Measurements from ENCODE around the gene PANX2. TPM values are rescaled to one million over a fixed set of nuclear protein-coding genes. Genes with fewer than 3 reads are reported as not detected.

PANX2 gene
- total and polyA plus RNA-seq, 2 of the 4 experiments (the other 2 are of a cell fraction) = 0.18 to 1.7 TPM

GRCh38 chr22:50144005-50144614 lies 26.4 kb upstream of the PANX2 start:
- H4K91ac ChIP-seq (ENCODE audit: insufficient read depth, low read depth, low read length) = no peak overlapping the region
- intact Hi-C loops (cut with micrococcal nuclease) (loop anchor here (5.0 kb wide), 1 partner anchor 57 kb away; the partner anchor contains the start of gene MLC1), dilution Hi-C loops (cut with HindIII; ENCODE audit: low sequenced_read_pairs, unreplicated experiment) (no loop called here), in situ Hi-C loops (cut with MboI; ENCODE audit: low sequenced_read_pairs) (no loop called here)
- H3K4ac ChIP-seq (ENCODE audit: low read depth, low read length) = no peak overlapping the region
- no peak overlapping the region; the same call in 1 of the 2 replicates for H3K18ac ChIP-seq (ENCODE audit: low read depth, low read length)
- no peak overlapping the region for H2BK15ac ChIP-seq (ENCODE audit: low read depth, low read length)
- no peaks in the 10 kb centered on the region for H3K9me3 ChIP-seq (ENCODE audit: control insufficient read depth, insufficient read depth, low read length)
- no peak overlapping the region for H2BK20ac ChIP-seq (ENCODE audit: low read depth, low read length)
- H3K27me3 ChIP-seq (ENCODE audit: control insufficient read depth, insufficient read depth, low read length) = peaks cover 4% of the 10 kb centered on the region
- H4K8ac ChIP-seq (ENCODE audit: low read depth in 2 of 2, low read length in 2 of 2) = no peak overlapping the region
- no peak overlapping the region for H4K5ac ChIP-seq (ENCODE audit: low read depth, low read length)
- WGBS, 2 experiments (ENCODE audit: extremely low coverage in 2 of 2, insufficient read length in 1 of 2) = 91% methylated on average over 7 of the region's 18 CpGs; no CpG with 5 or more reads in 1 of the 2 experiments
- no peak overlapping the region; the same call in 1 of the 2 replicates for H2AK5ac ChIP-seq (ENCODE audit: low read depth, low read length)
- H4K20me1 ChIP-seq (ENCODE audit: insufficient read depth, low read length) = peaks cover 11% of the 10 kb centered on the region
- H2AK9ac ChIP-seq (replicated peaks; ENCODE audit: low read depth, low read length, poor library complexity) = peak overlapping the region; percentile 37
- no peak overlapping the region for H2AFZ ChIP-seq (replicated peaks; ENCODE audit: low read length, poor library complexity)
- BruUV-seq (replicated peaks) = no TSS peak
- no peak overlapping the region for H3K27ac ChIP-seq (ENCODE audit: insufficient read depth, low read length)
- no peak overlapping the region for H3K23ac ChIP-seq (ENCODE audit: low read depth, low read length)
- H3K14ac ChIP-seq (replicated peaks; ENCODE audit: low read depth, low read length) = no peak overlapping the region
- H2BK120ac ChIP-seq (ENCODE audit: low read depth, low read length) = no peak overlapping the region
- peaks cover 2% of the 10 kb centered on the region; the same call in 1 of the 2 replicates for H3K9me1 ChIP-seq (ENCODE audit: insufficient read depth, low read length)
- CTCF ChIA-PET = no interaction called here
- H3K4me2 ChIP-seq (ENCODE audit: low read depth, low read length) = no peak overlapping the region
- no peak for TF ChIP-seq CEBPB (IDR thresholded peaks at IDR 0.05; ENCODE audit: low read depth, low read length)
- no peak for TF ChIP-seq MAFK (IDR thresholded peaks at IDR 0.05; ENCODE audit: low read depth, low read length)
- TF ChIP-seq SMC3 (IDR thresholded peaks at IDR 0.05; ENCODE audit: low read depth, low read length) = no peak
- TF ChIP-seq FOS (IDR thresholded peaks at IDR 0.05; ENCODE audit: low read depth, low read length) = no peak
- TF ChIP-seq RAD21 (IDR thresholded peaks at IDR 0.05; ENCODE audit: low read length) = no peak
- TF ChIP-seq RCOR1 (IDR thresholded peaks at IDR 0.05; ENCODE audit: insufficient replicate concordance, low read length) = no peak
- no peak for TF ChIP-seq BHLHE40 (IDR thresholded peaks at IDR 0.05; ENCODE audit: low read depth, low read length)
- TF ChIP-seq RFX5 (IDR thresholded peaks at IDR 0.05; ENCODE audit: low read depth, low read length) = no peak
- no peak for TF ChIP-seq POLR2A (IDR thresholded peaks at IDR 0.05; ENCODE audit: low read depth, low read length)
- TF ChIP-seq CHD1 (IDR thresholded peaks at IDR 0.05; ENCODE audit: low read depth, low read length) = no peak
- no peak for TF ChIP-seq NFE2L2 (IDR thresholded peaks at IDR 0.05; ENCODE audit: low read depth, low read length)
- TF ChIP-seq MXI1 (IDR thresholded peaks at IDR 0.05; ENCODE audit: borderline replicate concordance, low read depth, low read length) = no peak
- H3K56ac ChIP-seq (ENCODE audit: extremely low read depth, insufficient read depth, low read length) = no peak overlapping the region
- POLR2A ChIA-PET (ENCODE audit: unreplicated experiment) = no interaction called here
- ATAC-seq (ENCODE audit: low read depth) (no peak), DNase-seq (no peak)
- no peaks in the 10 kb centered on the region for H3K79me1 ChIP-seq (ENCODE audit: low read depth in 1 of 2, low read length in 2 of 2)
- no peak overlapping the region for H3K9ac ChIP-seq (ENCODE audit: low read depth, low read length)
- no peak overlapping the region for H2BK5ac ChIP-seq (ENCODE audit: low read depth, low read length, poor library complexity, severe bottlenecking)
- H3K36me3 ChIP-seq (ENCODE audit: control insufficient read depth, insufficient read depth, low read length) = peaks cover 7% of the 10 kb centered on the region; the same call in 1 of the 2 replicates
- no peak overlapping the region for H3K4me3 ChIP-seq (ENCODE audit: insufficient read depth, low read depth, low read length)
- peaks cover 15% of the 10 kb centered on the region for H3K4me1 ChIP-seq (ENCODE audit: control insufficient read depth, insufficient read depth, low read length)

Measured in IMR-90 (cell line).